MCF 10A (cell line): ENCODE results near the gene A4GALT. TPM values are rescaled to one million over a fixed set of nuclear protein-coding genes. Genes with fewer than 3 reads are reported as not detected.
A peak's percentile ranks its signal among the peaks of the same experiment; 100 is the strongest.
"Not testable (repeated sequence)": the region's sequence is repeated elsewhere in the genome, so short reads cannot be mapped to it uniquely, and the experiment has no call there.

Experiments used
- BruUV-seq: library from RNA; stranded (reverse); fragments of 400-500 nt; replicated peaks from 2 replicates; lab custom pipeline; 2021; lab: Mats Ljungman, UMichigan
- CTCF ChIA-PET: fragments of 300-600 bp; sonication (Branson Sonifier 250); formaldehyde crosslinking; extraction: SDS; loops from one replicate; lab custom pipeline; 2021; ENCODE audit warnings: antibody characterized with exemption, inconsistent platforms; lab: Yijun Ruan, JAX
- POLR2A ChIA-PET: fragments of 300-600, 350-650 bp; sonication (Branson Sonifier 250); formaldehyde crosslinking; extraction: SDS; loops from one replicate; lab custom pipeline; 2020; ENCODE audit warnings: antibody characterized with exemption, inconsistent platforms; lab: Yijun Ruan, JAX
- DNase-seq: peaks from one replicate; pipeline ENCODE4 v3.0.0-alpha.2; 2018; ENCODE audit not compliant: unreplicated experiment
- H3K27ac Mint-ChIP-seq: one replicate; pipeline ENCODE4 v1.8.0; 2022; ENCODE audit warnings: mild to moderate bottlenecking, low read depth, mixed read lengths; ENCODE audit not compliant: unreplicated experiment
- H3K27me3 Mint-ChIP-seq: one replicate; pipeline ENCODE4 v1.8.0; 2022; ENCODE audit warnings: mixed read lengths; ENCODE audit not compliant: insufficient read depth, unreplicated experiment
- H3K36me3 Mint-ChIP-seq: one replicate; pipeline ENCODE4 v1.8.0; 2022; ENCODE audit warnings: mild to moderate bottlenecking, moderate library complexity, mixed read lengths; ENCODE audit not compliant: insufficient read depth, unreplicated experiment
- H3K4me1 Mint-ChIP-seq: one replicate; pipeline ENCODE4 v1.8.0; 2022; ENCODE audit warnings: mixed read lengths; ENCODE audit not compliant: insufficient read depth, unreplicated experiment
- H3K4me3 Mint-ChIP-seq: one replicate; pipeline ENCODE4 v1.8.0; 2022; ENCODE audit warnings: mild to moderate bottlenecking, moderate library complexity, mixed read lengths; ENCODE audit not compliant: unreplicated experiment
- H3K9me3 Mint-ChIP-seq: one replicate; pipeline ENCODE4 v1.8.0; 2022; ENCODE audit warnings: mixed read lengths; ENCODE audit not compliant: unreplicated experiment
- CTCF ChIP-seq: fragments of 200-600 bp; IDR thresholded peaks from one replicate; pipeline ENCODE4 v1.8.0; 2022; ENCODE audit warnings: antibody characterized with exemption, mild to moderate bottlenecking; ENCODE audit not compliant: unreplicated experiment
- intact Hi-C: fragments of 100-400 bp; cut with micrococcal nuclease; formaldehyde crosslinking; loops from 2 replicates; pipeline ENCODE4 v1.14.1; 2022
- total RNA-seq: library from RNA; stranded (reverse); gene quantifications from 2 replicates; pipeline ENCODE4 v1.2.3, GENCODE V29; 2022

Gene A4GALT
- total RNA-seq, 1 experiment from 2014 or later: 8.7 TPM

- Mint-ChIP-seq H3K4me1 (peaks cover 24% of the 10 kb centered on the region), H3K27ac (no peak overlapping the region), H3K27me3 (no peaks in the 10 kb centered on the region), H3K36me3 (no peaks in the 10 kb centered on the region), H3K9me3 (no peaks in the 10 kb centered on the region), H3K4me3 (no peak overlapping the region)
- no peak for TF ChIP-seq CTCF
- intact Hi-C loops: no loop called here
- BruUV-seq: no TSS peak
- no peak for DNase-seq
- CTCF ChIA-PET: interaction anchor here (0.6 to 0.7 kb wide), 2 partner anchors 22 to 456 kb away, joined by 3 to 4 read pairs; no protein-coding TSS in a partner anchor
- POLR2A ChIA-PET: interaction anchor here (0.7 to 1.3 kb wide), 3 partner anchors 9 to 67 kb away, joined by 3 read pairs; no protein-coding TSS in a partner anchor
Measured at GRCh38 chr22:42682113-42682851, 38.4 kb downstream of the A4GALT start.

GRCh38 chr22:42680648-42681047 lies 40.0 kb downstream of the A4GALT start:
- BruUV-seq: no TSS peak
- TF ChIP-seq CTCF: no peak
- intact Hi-C loops: no loop called here
- Mint-ChIP-seq H3K27me3 (no peaks in the 10 kb centered on the region), H3K36me3 (no peaks in the 10 kb centered on the region), H3K4me1 (peaks cover 10% of the 10 kb centered on the region), H3K27ac (peak overlapping the region; percentile 89), H3K4me3 (no peak overlapping the region), H3K9me3 (no peaks in the 10 kb centered on the region)
- DNase-seq: peak; percentile 92
- POLR2A ChIA-PET: interaction anchor here (0.6 to 1.1 kb wide), 3 partner anchors 17 to 75 kb away, joined by 3 read pairs; no protein-coding TSS in a partner anchor
- CTCF ChIA-PET: no interaction called here

- ChIA-PET POLR2A (no interaction called here), CTCF (no interaction called here)
- H3K4me1 Mint-ChIP-seq: peaks cover 10% of the 10 kb centered on the region
- no peaks in the 10 kb centered on the region for H3K27me3 Mint-ChIP-seq
- DNase-seq: no peak
- no peak overlapping the region for H3K4me3 Mint-ChIP-seq
- TF ChIP-seq CTCF: no peak
- no TSS peak for BruUV-seq
- H3K9me3 Mint-ChIP-seq: no peaks in the 10 kb centered on the region
- peak overlapping the region; percentile 89 for H3K27ac Mint-ChIP-seq
- H3K36me3 Mint-ChIP-seq: no peaks in the 10 kb centered on the region
- intact Hi-C loops: no loop called here
Measured at GRCh38 chr22:42679691-42680090, 41.0 kb downstream of the A4GALT start.

- Mint-ChIP-seq H3K4me3 (no peak overlapping the region), H3K4me1 (peaks cover 10% of the 10 kb centered on the region), H3K27ac (no peak overlapping the region), H3K27me3 (no peaks in the 10 kb centered on the region), H3K9me3 (no peaks in the 10 kb centered on the region), H3K36me3 (peaks cover 5% of the 10 kb centered on the region)
- DNase-seq: no peak
- BruUV-seq: no TSS peak
- ChIA-PET POLR2A (no interaction called here), CTCF (interaction anchor here (0.6 kb wide), 2 partner anchors 13 to 26 kb away, joined by 3 read pairs; no protein-coding TSS in a partner anchor)
- intact Hi-C loops: no loop called here
- no peak for TF ChIP-seq CTCF
Measured at GRCh38 chr22:42678894-42679293, 41.8 kb downstream of the A4GALT start.

GRCh38 chr22:42677936-42678335 lies 42.7 kb downstream of the A4GALT start:
- H3K4me1 Mint-ChIP-seq: peaks cover 10% of the 10 kb centered on the region
- H3K9me3 Mint-ChIP-seq, H3K36me3 Mint-ChIP-seq, H3K27ac Mint-ChIP-seq, BruUV-seq, POLR2A ChIA-PET, intact Hi-C loops, H3K4me3 Mint-ChIP-seq, H3K27me3 Mint-ChIP-seq, DNase-seq: not testable (repeated sequence)
- CTCF ChIA-PET: interaction anchor here (0.6 kb wide), 1 partner anchor 13 kb away, joined by 3 read pairs; no protein-coding TSS in a partner anchor
